CD4-positive, alpha-beta T cell (primary cell): ENCODE data around the gene SYNE1. TPM values are rescaled to one million over a fixed set of nuclear protein-coding genes. Genes with fewer than 3 reads are reported as not detected.

Source experiments
- ATAC-seq: fragments of 200-7000 bp; cut with Tn5 transposase; one replicate; pipeline ENCODE4 v1.10.0; 2022; ENCODE audit warnings: mild to moderate bottlenecking; ENCODE audit not compliant: poor library complexity
- CTCF ChIA-PET: fragments of 350-600 bp; sonication (Branson Sonifier 250); formaldehyde crosslinking; loops from one replicate; lab custom pipeline; 2021; ENCODE audit warnings: antibody characterized with exemption, inconsistent platforms; lab: Charles Lee
- POLR2A ChIA-PET: fragments of 350-600 bp; sonication (Branson Sonifier 250); formaldehyde crosslinking; loops from one replicate; lab custom pipeline; 2021; ENCODE audit warnings: antibody characterized with exemption, inconsistent platforms; lab: Charles Lee
- DNase-seq, 14 experiments: peaks; one replicate each; pipeline ENCODE4 v3.0.0-alpha.2; 2013 to 2020; ENCODE audit warnings: mixed read lengths in 2 of 14
- H3K27ac ChIP-seq, 2 donors: one replicate each; pipeline versions ENCODE4 v1.5.1 to v1.7.0; 2013; ENCODE audit warnings: low read length in 2 of 2, low read depth in 1 of 2, mild to moderate bottlenecking in 1 of 2
- H3K27me3 ChIP-seq, 2 experiments: 1 replicate in 1 of 2; 2 replicates in 1 of 2; pipeline versions ENCODE4 v1.6.1 to v1.7.0; 2013; ENCODE audit warnings: low read length in 2 of 2, control low read depth in 1 of 2, mild to moderate bottlenecking in 1 of 2, moderate library complexity in 1 of 2; ENCODE audit not compliant: insufficient read depth in 2 of 2, control insufficient read depth in 1 of 2
- H3K36me3 ChIP-seq: one replicate; pipeline ENCODE4 v1.6.1; 2013; ENCODE audit warnings: low read length, control low read depth; ENCODE audit not compliant: insufficient read depth
- H3K4me1 ChIP-seq: one replicate; pipeline ENCODE4 v1.6.1; 2013; ENCODE audit warnings: low read length, control low read depth; ENCODE audit not compliant: insufficient read depth
- H3K4me3 ChIP-seq: one replicate; pipeline ENCODE4 v1.5.1; 2013; ENCODE audit warnings: mild to moderate bottlenecking, low read length, moderate library complexity
- H3K9me3 ChIP-seq, 2 experiments: 1 replicate in 1 of 2; 2 replicates in 1 of 2; pipeline versions ENCODE4 v1.6.1 to v1.7.0; 2013; ENCODE audit warnings: low read length in 2 of 2, mild to moderate bottlenecking in 2 of 2, control low read depth in 1 of 2, moderate library complexity in 1 of 2; ENCODE audit not compliant: control insufficient read depth in 1 of 2, insufficient read depth in 1 of 2
- H3K27ac Mint-ChIP-seq: one replicate; pipeline ENCODE4 v1.8.0; 2020; ENCODE audit warnings: mixed read lengths
- H3K27me3 Mint-ChIP-seq: one replicate; pipeline ENCODE4 v1.8.0; 2021; ENCODE audit warnings: mixed read lengths
- H3K36me3 Mint-ChIP-seq: one replicate; pipeline ENCODE4 v1.8.0; 2021; ENCODE audit warnings: low read depth, mixed read lengths
- H3K4me1 Mint-ChIP-seq: one replicate; pipeline ENCODE4 v1.8.0; 2021; ENCODE audit warnings: low read depth, mixed read lengths
- H3K4me3 Mint-ChIP-seq: one replicate; pipeline ENCODE4 v1.8.0; 2020; ENCODE audit warnings: mild to moderate bottlenecking, mixed read lengths
- H3K9me3 Mint-ChIP-seq: one replicate; pipeline ENCODE4 v1.8.0; 2020; ENCODE audit warnings: mixed read lengths
- intact Hi-C, 2 experiments: fragments of 100-400 bp; cut with DNase I in 1 of 2; cut with micrococcal nuclease in 1 of 2; formaldehyde crosslinking; loops; one replicate each; pipeline versions ENCODE4 v1.15.1 to v1.9.0; 2023 to 2025; cut with DNase I, micrococcal nuclease
- total RNA-seq, 174 experiments: library from RNA in 2 of 174; stranded (reverse) in 2 of 174; gene quantifications; one replicate each; pipeline ENCODE4 v1.2.3 and lab custom pipeline; 2021 to 2026
- TF ChIP-seq, protein P1 (sequence below): fragments of 200-600 bp; IDR thresholded peaks from one replicate; pipeline ENCODE4 v1.8.0; 2022; ENCODE audit warnings: antibody characterized with exemption, mild to moderate bottlenecking

The SYNE1 gene
- total RNA-seq, 2 experiments from 2014 or later, result 94.9 to 108 TPM

DNA sequence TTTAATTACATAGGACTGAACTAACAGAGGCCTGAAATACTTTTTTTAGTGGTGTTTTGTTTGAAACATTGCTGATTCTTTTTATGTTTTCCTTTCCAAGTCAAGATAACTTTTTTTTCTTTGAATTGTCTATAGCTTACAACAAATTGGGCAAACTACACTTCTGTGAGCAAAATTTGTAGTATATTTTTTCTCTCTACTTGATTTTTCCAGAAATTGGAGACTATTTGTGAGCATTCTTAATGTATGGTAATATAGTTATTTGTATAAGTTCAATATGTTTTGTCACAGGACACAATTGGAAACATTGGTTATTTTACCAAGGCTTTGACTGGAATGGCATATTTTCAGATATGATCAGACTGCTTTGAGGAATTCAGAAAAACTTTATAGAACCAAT is 216.5 kb downstream of the SYNE1 start:
- ChIA-PET CTCF (no interaction called here), POLR2A (no interaction called here)
- Mint-ChIP-seq H3K4me1 (no peaks in the 10 kb centered on the region), H3K27ac (no peak overlapping the region), H3K4me3 (no peak overlapping the region), H3K27me3 (peaks cover 43% of the 10 kb centered on the region), H3K9me3 (peaks cover 9% of the 10 kb centered on the region), H3K36me3 (no peaks in the 10 kb centered on the region)
- Histone ChIP-seq H3K27ac (no peak overlapping the region), H3K9me3 (peaks cover 0 to 3% of the 10 kb centered on the region in 2 experiments), H3K27me3 (no peaks in the 10 kb centered on the region), H3K4me3 (no peak overlapping the region), H3K36me3 (no peaks in the 10 kb centered on the region), H3K4me1 (no peaks in the 10 kb centered on the region)
- DNase-seq, result no peak
- TF ChIP-seq, protein P1, sequence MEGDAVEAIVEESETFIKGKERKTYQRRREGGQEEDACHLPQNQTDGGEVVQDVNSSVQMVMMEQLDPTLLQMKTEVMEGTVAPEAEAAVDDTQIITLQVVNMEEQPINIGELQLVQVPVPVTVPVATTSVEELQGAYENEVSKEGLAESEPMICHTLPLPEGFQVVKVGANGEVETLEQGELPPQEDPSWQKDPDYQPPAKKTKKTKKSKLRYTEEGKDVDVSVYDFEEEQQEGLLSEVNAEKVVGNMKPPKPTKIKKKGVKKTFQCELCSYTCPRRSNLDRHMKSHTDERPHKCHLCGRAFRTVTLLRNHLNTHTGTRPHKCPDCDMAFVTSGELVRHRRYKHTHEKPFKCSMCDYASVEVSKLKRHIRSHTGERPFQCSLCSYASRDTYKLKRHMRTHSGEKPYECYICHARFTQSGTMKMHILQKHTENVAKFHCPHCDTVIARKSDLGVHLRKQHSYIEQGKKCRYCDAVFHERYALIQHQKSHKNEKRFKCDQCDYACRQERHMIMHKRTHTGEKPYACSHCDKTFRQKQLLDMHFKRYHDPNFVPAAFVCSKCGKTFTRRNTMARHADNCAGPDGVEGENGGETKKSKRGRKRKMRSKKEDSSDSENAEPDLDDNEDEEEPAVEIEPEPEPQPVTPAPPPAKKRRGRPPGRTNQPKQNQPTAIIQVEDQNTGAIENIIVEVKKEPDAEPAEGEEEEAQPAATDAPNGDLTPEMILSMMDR, result no peak
- intact Hi-C loops, result no loop called here
- ATAC-seq, result no peak

DNA sequence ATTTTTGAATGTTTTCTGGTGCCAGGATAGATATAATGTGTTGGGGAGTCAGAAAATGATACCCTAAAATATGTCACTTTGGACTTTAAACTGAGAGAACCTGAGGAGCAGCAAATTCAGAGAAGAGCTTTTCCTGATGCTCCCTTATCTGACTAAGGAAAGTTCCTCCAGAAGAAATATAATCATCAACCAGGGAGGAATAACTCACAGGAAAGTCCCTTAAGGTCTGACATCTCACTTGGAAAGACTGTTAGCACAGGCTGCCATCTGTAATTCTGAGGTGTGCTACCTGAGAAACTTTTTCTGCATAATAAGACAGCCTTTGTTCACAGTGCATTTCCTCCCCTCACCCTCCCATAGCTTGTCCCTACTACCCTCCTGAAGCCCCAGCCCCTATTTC is 218.6 kb downstream of the SYNE1 start:
- Mint-ChIP-seq H3K9me3 (peaks cover 9% of the 10 kb centered on the region), H3K27ac (no peak overlapping the region), H3K4me1 (no peaks in the 10 kb centered on the region), H3K36me3 (no peaks in the 10 kb centered on the region), H3K27me3 (peaks cover 45% of the 10 kb centered on the region), H3K4me3 (no peak overlapping the region)
- TF ChIP-seq, protein P1, result no peak
- DNase-seq (no peak), ATAC-seq (no peak)
- CTCF ChIA-PET, result no interaction called here
- Histone ChIP-seq H3K4me1 (no peaks in the 10 kb centered on the region), H3K4me3 (no peak overlapping the region), H3K27me3 (no peaks in the 10 kb centered on the region), H3K36me3 (no peaks in the 10 kb centered on the region), H3K27ac (no peak overlapping the region), H3K9me3 (peaks cover 0 to 3% of the 10 kb centered on the region in 2 experiments)
- POLR2A ChIA-PET, result no interaction called here
- intact Hi-C loops, result no loop called here

DNA sequence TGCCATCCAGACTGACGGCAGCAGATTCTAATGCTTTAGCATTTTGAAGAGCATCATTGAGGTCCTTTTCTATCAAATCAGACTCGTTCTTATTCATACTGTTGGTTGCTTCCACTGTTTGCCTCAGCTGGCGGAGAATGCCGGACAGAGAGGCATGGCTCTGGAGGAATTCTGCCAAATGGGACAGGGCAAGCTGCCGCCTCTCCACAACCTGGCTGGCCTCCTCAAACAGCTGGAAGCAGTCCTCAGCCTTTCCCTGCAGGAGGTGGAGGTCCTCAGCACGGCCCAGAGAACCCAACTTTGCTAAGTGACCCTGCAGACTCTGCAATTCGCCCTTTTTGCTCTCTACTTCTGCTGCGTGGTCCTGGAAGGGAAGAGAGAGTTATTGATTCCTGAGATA is 220.5 kb downstream of the SYNE1 start:
- CTCF ChIA-PET, result no interaction called here
- TF ChIP-seq, protein P1, result no peak
- no peak for ATAC-seq
- Histone ChIP-seq H3K9me3 (peaks cover 0 to 3% of the 10 kb centered on the region in 2 experiments), H3K27me3 (no peaks in the 10 kb centered on the region), H3K36me3 (no peaks in the 10 kb centered on the region), H3K4me3 (no peak overlapping the region), H3K27ac (no peak overlapping the region), H3K4me1 (no peaks in the 10 kb centered on the region)
- no peak overlapping the region for H3K4me3 Mint-ChIP-seq
- peaks cover 5% of the 10 kb centered on the region for H3K9me3 Mint-ChIP-seq
- intact Hi-C loops, result no loop called here
- no peak overlapping the region for H3K27ac Mint-ChIP-seq
- no peak for DNase-seq
- no peaks in the 10 kb centered on the region for H3K36me3 Mint-ChIP-seq
- H3K4me1 Mint-ChIP-seq, result no peaks in the 10 kb centered on the region
- peaks cover 37% of the 10 kb centered on the region for H3K27me3 Mint-ChIP-seq
- POLR2A ChIA-PET, result no interaction called here
